ENCODE results near the gene GRAMD1B.
"Not testable (repeated sequence)": the region's sequence is repeated elsewhere in the genome, so short reads cannot be mapped to it uniquely, and the experiment has no call there.

The GRAMD1B gene

GRCh38 chr11:123452794-123453193 is 22.7 kb downstream of the GRAMD1B start:
- H3K4me3 ChIP-seq (ENCODE audit: low read depth, low read length), result no peak overlapping the region
- no peak for DNase-seq (ENCODE audit: low read depth)
- TF ChIP-seq MYC (IDR thresholded peaks at IDR 0.05; ENCODE audit: low read depth, low read length), result no peak
- TF ChIP-seq MAX (IDR thresholded peaks at IDR 0.05; ENCODE audit: low read depth, low read length), result no peak
- TF ChIP-seq, protein P1, sequence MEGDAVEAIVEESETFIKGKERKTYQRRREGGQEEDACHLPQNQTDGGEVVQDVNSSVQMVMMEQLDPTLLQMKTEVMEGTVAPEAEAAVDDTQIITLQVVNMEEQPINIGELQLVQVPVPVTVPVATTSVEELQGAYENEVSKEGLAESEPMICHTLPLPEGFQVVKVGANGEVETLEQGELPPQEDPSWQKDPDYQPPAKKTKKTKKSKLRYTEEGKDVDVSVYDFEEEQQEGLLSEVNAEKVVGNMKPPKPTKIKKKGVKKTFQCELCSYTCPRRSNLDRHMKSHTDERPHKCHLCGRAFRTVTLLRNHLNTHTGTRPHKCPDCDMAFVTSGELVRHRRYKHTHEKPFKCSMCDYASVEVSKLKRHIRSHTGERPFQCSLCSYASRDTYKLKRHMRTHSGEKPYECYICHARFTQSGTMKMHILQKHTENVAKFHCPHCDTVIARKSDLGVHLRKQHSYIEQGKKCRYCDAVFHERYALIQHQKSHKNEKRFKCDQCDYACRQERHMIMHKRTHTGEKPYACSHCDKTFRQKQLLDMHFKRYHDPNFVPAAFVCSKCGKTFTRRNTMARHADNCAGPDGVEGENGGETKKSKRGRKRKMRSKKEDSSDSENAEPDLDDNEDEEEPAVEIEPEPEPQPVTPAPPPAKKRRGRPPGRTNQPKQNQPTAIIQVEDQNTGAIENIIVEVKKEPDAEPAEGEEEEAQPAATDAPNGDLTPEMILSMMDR (IDR thresholded peaks at IDR 0.05; ENCODE audit: low read depth, low read length), result no peak
- no peak for TF ChIP-seq POLR2A (IDR thresholded peaks at IDR 0.05; ENCODE audit: extremely low read depth, insufficient read length)

DNA sequence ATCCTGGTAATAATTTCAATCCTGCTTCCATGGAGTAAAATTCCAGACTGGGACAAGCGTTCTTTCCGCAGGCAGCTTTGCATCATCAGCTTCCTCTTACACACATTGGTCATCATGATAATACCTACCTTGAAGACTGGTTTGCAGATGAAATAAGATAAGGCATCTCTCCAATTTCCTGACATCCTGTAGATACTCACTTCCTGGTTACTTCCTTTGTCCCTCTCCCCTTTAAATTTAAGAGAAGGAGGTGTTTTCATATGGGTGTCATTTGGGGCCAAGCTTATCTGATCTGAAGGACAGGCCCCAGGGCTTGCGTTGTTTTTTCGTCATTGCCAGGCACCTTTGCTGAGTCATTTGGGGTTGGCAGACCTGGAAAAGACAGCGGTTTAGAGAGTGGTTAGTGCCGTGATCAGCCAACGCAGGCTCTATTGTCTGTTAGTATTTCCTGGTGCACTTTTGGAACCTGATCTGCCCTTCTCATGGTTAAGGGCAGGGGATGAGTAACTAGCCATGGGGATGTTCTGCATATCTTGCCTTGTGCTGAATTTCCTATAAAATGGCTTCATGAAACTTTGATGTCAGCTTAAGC is 24.1 kb downstream of the GRAMD1B start:
- TF ChIP-seq MYC (IDR thresholded peaks at IDR 0.05; ENCODE audit: low read depth, low read length) (no peak), MAX (IDR thresholded peaks at IDR 0.05; ENCODE audit: low read depth, low read length) (no peak), POLR2A (IDR thresholded peaks at IDR 0.05; ENCODE audit: extremely low read depth, insufficient read length) (no peak)
- TF ChIP-seq, protein P1 (IDR thresholded peaks at IDR 0.05; ENCODE audit: low read depth, low read length), result no peak
- DNase-seq (ENCODE audit: low read depth), result peak; percentile 72
- no peak overlapping the region for H3K4me3 ChIP-seq (ENCODE audit: low read depth, low read length)

- DNase-seq (ENCODE audit: low read depth), result no peak
- no peak for TF ChIP-seq MAX (IDR thresholded peaks at IDR 0.05; ENCODE audit: low read depth, low read length)
- TF ChIP-seq, protein P1 (IDR thresholded peaks at IDR 0.05; ENCODE audit: low read depth, low read length), result no peak
- no peak overlapping the region for H3K4me3 ChIP-seq (ENCODE audit: low read depth, low read length)
Measured at GRCh38 chr11:123454796-123455195, 24.7 kb downstream of the GRAMD1B start.

DNA sequence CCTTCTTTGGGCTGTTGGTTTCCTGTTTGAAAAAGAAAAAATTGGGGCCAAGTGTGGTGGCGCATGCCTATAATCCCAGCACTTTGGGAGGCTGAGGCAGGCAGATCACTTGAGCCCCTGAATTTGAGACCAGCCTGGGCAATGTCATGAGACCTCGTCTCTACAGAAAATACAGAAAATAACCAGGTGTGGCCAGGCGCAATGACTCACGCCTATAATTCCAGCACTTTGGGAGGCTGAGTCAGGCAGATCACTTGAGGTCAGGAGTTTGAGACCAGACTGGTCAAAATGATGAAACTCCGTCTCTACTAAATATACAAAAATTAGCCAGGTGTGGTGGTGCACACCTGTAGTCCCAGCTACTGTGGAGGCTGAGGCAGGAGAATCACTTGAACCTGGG is 26.4 kb downstream of the GRAMD1B start:
- DNase-seq (ENCODE audit: low read depth); H3K4me3 ChIP-seq (ENCODE audit: low read depth, low read length): not testable (repeated sequence)

DNA sequence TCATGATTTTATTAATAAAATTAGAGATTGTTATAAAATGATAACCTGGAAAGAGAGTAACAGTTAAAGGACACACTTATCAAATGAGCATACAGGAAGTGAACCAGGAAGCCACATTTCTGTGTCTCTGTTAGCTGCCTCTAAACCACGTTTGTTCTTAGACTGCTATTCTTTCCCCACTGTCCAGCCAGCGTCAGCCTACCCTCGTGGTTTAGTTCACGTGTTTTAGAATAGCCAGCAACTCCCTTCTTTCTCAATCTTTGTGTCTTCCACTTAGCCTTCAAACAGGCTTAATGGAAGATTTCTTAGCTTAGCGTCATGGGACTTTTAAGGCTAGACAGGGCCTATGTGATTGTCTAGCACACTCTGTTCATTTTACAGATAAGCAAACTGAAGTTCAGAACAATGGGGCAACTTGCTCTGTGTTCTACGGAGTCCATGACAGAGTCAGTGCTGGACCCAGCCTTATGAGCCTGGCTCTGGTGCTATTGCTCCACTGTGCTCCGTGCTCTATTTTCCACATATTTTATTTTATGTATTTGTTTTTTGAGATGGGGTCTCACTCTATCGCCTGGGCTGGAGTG is 27.2 kb downstream of the GRAMD1B start:
- peak; percentile 67 for DNase-seq (ENCODE audit: low read depth)
- TF ChIP-seq, protein P1 (IDR thresholded peaks at IDR 0.05; ENCODE audit: low read depth, low read length), result no peak
- TF ChIP-seq MAX (IDR thresholded peaks at IDR 0.05; ENCODE audit: low read depth, low read length) (peak; percentile 87), POLR2A (IDR thresholded peaks at IDR 0.05; ENCODE audit: extremely low read depth, insufficient read length) (no peak), MYC (IDR thresholded peaks at IDR 0.05; ENCODE audit: low read depth, low read length) (peak; percentile 71)
- no peak overlapping the region for H3K4me3 ChIP-seq (ENCODE audit: low read depth, low read length)

DNA sequence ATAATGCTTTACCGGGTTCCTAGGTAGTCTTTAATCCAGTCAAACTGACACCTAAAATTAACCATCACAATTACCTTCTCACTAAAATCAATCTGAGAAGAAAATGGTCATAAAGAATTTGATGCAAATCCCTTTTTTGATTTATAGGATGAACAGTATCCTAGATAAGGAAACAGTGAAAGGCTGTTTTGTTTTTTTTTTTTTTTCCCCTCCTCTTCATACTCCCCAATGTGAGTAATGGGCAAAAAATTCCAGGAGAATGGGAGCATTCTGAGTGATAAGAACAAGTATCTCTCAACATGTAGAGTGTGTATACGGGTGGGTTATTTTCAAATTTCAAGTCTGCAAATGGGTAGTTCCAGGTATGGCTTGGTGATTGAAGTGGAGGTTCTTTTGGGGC is 28.4 kb downstream of the GRAMD1B start:
- no peak for DNase-seq (ENCODE audit: low read depth)
- TF ChIP-seq POLR2A (IDR thresholded peaks at IDR 0.05; ENCODE audit: extremely low read depth, insufficient read length) (no peak), MYC (IDR thresholded peaks at IDR 0.05; ENCODE audit: low read depth, low read length) (no peak)
- TF ChIP-seq, protein P1 (IDR thresholded peaks at IDR 0.05; ENCODE audit: low read depth, low read length), result no peak
- no peak overlapping the region for H3K4me3 ChIP-seq (ENCODE audit: low read depth, low read length)
